ENCODE data around the gene CDC123.

CDC123 gene

DNA sequence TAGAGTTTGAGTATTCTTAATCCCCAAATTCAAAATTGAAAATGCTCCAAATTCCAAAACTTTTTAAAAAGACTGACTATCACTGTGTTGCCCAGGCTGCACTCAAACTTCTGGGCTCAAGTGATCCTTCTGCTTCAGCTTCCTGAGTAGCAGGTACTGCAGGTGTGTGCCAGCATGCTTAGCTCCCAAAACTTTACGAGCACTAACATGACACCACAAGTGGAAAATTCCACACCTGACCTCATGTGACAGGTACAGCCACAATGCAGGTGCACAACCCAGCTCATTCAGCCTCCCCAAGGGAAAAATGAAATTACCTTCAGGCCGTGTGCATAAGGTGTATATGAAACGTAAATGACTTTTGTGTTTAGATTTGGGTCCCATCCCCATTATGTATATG, 16.5 kb downstream of the CDC123 start:
- H3K4me3 ChIP-seq (replicated peaks; ENCODE audit: insufficient read depth, low read length) = no peak overlapping the region
- no peak overlapping the region for H3K27ac ChIP-seq (replicated peaks)
- no peak for DNase-seq (ENCODE audit: low read depth in 1 of 2, low spot score in 1 of 2)
- TF ChIP-seq REST (IDR thresholded peaks at IDR 0.05; ENCODE audit: insufficient replicate concordance, low read depth) = no peak
- no peak for TF ChIP-seq SPI1 (IDR thresholded peaks at IDR 0.05; ENCODE audit: borderline replicate concordance, low read depth)
- TF ChIP-seq POLR2AphosphoS5 (IDR thresholded peaks at IDR 0.05; ENCODE audit: low read depth) = no peak
- TF ChIP-seq GABPA (IDR thresholded peaks at IDR 0.05; ENCODE audit: low read depth) = no peak
- TF ChIP-seq CTCF (IDR thresholded peaks at IDR 0.05; ENCODE audit: insufficient read depth, low read length) = no peak
- no peaks in the 10 kb centered on the region for H3K27me3 ChIP-seq (ENCODE audit: insufficient read depth, poor library complexity, severe bottlenecking)

DNA sequence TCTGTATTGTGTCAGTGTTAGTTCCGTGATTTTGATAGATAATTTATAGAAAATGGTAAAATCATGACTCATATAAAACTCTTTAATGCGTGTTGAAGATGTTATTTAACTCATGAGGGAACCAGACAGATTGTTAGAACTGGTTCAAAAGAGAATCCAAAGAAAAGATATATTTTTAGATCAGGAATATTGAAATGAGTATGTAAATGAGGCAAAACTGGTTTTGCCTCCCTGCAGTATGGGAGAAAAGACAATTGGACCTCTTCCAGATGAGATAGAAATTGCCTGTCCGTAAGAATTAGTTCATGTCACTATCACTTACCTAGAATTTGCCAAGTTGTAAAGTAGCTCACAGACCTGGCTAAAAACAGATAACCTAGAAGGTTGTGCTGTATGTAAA, 17.6 kb downstream of the CDC123 start:
- no peak overlapping the region for H3K4me3 ChIP-seq (replicated peaks; ENCODE audit: insufficient read depth, low read length)
- TF ChIP-seq REST (IDR thresholded peaks at IDR 0.05; ENCODE audit: insufficient replicate concordance, low read depth) (no peak), GABPA (IDR thresholded peaks at IDR 0.05; ENCODE audit: low read depth) (no peak), CTCF (IDR thresholded peaks at IDR 0.05; ENCODE audit: insufficient read depth, low read length) (no peak), SPI1 (IDR thresholded peaks at IDR 0.05; ENCODE audit: borderline replicate concordance, low read depth) (no peak), POLR2AphosphoS5 (IDR thresholded peaks at IDR 0.05; ENCODE audit: low read depth) (no peak)
- no peak for DNase-seq (ENCODE audit: low read depth in 1 of 2, low spot score in 1 of 2)
- no peaks in the 10 kb centered on the region for H3K27me3 ChIP-seq (ENCODE audit: insufficient read depth, poor library complexity, severe bottlenecking)
- H3K27ac ChIP-seq (replicated peaks) = no peak overlapping the region

- no peak for TF ChIP-seq CTCF (IDR thresholded peaks at IDR 0.05; ENCODE audit: insufficient read depth, low read length)
- no peak for TF ChIP-seq GABPA (IDR thresholded peaks at IDR 0.05; ENCODE audit: low read depth)
- TF ChIP-seq REST (IDR thresholded peaks at IDR 0.05; ENCODE audit: insufficient replicate concordance, low read depth) = no peak
- TF ChIP-seq POLR2AphosphoS5 (IDR thresholded peaks at IDR 0.05; ENCODE audit: low read depth) = no peak
- TF ChIP-seq SPI1 (IDR thresholded peaks at IDR 0.05; ENCODE audit: borderline replicate concordance, low read depth) = no peak
- H3K4me3 ChIP-seq (replicated peaks; ENCODE audit: insufficient read depth, low read length) = no peak overlapping the region
- no peak overlapping the region for H3K27ac ChIP-seq (replicated peaks)
These were observed 18.1 kb downstream of the CDC123 start for GRCh38 chr10:12214093-12214492.

More at GRCh38 chr10:12214093-12214492, 18.1 kb downstream of the CDC123 start:
- no peaks in the 10 kb centered on the region for H3K27me3 ChIP-seq (ENCODE audit: insufficient read depth, poor library complexity, severe bottlenecking)
- DNase-seq (ENCODE audit: low read depth in 1 of 2, low spot score in 1 of 2) = no peak
